GM19351 (cell line): ENCODE results near the gene MYT1.

Experiments
- ATAC-seq: cut with Tn5 transposase; IDR thresholded peaks from one replicate; pipeline ENCODE4 v1.9.1; 2021; ENCODE audit warnings: mild to moderate bottlenecking, moderate library complexity; ENCODE audit not compliant: unreplicated experiment

Gene MYT1

GRCh38 chr20:64153861-64154589 lies 10.2 kb upstream of the MYT1 start:
- ATAC-seq, result no peak

- no peak for ATAC-seq
Measured at GRCh38 chr20:64154590-64155257, 9.5 kb upstream of the MYT1 start.

GRCh38 chr20:64155258-64156135 lies 8.8 kb upstream of the MYT1 start:
- ATAC-seq, result no peak

GRCh38 chr20:64156136-64156885 lies 7.9 kb upstream of the MYT1 start:
- no peak for ATAC-seq

GRCh38 chr20:64156886-64157875 lies 7.1 kb upstream of the MYT1 start:
- ATAC-seq, result no peak

GRCh38 chr20:64157878-64158277 lies 6.4 kb upstream of the MYT1 start:
- no peak for ATAC-seq

GRCh38 chr20:64158346-64159285 lies 5.6 kb upstream of the MYT1 start:
- ATAC-seq, result no peak

GRCh38 chr20:64159286-64159680 lies 5.0 kb upstream of the MYT1 start:
- ATAC-seq, result no peak

GRCh38 chr20:64159711-64160110 lies 4.5 kb upstream of the MYT1 start:
- ATAC-seq, result no peak

- ATAC-seq, result no peak
Measured at GRCh38 chr20:64160118-64160517, 4.1 kb upstream of the MYT1 start.

GRCh38 chr20:64160526-64161355 lies 3.5 kb upstream of the MYT1 start:
- no peak for ATAC-seq

- no peak for ATAC-seq
Measured at GRCh38 chr20:64161356-64162238, 2.7 kb upstream of the MYT1 start.

GRCh38 chr20:64162239-64162910 lies 1.9 kb upstream of the MYT1 start:
- no peak for ATAC-seq

GRCh38 chr20:64163776-64164122 lies 503 bp upstream of the MYT1 start:
- ATAC-seq, result no peak

GRCh38 chr20:64165866-64166600 lies 1.8 kb downstream of the MYT1 start:
- no peak for ATAC-seq
